ENCODE results near the gene AGTR1.
"Not testable (repeated sequence)": the region's sequence is repeated elsewhere in the genome, so short reads cannot be mapped to it uniquely, and the experiment has no call there.

- TF ChIP-seq POLR2A (IDR thresholded peaks at IDR 0.05; ENCODE audit: extremely low read depth, insufficient read length); CTCF (IDR thresholded peaks at IDR 0.05; ENCODE audit: low read depth, low read length): not testable (repeated sequence)
These were observed 88.5 kb downstream of the AGTR1 start for GRCh38 chr3:148786159-148786558.
